KBM-7 (cell line): ENCODE data around the gene KIFC3.
A peak's percentile ranks its signal among the peaks of the same experiment; 100 is the strongest.
"Not testable (repeated sequence)": the region's sequence is repeated elsewhere in the genome, so short reads cannot be mapped to it uniquely, and the experiment has no call there.

Experiments
- DNase-seq: peaks from one replicate; pipeline ENCODE4 v3.0.0-alpha.2; 2015
- in situ Hi-C: fragments of 300-500 bp; cut with MboI; formaldehyde crosslinking; loops from 2 replicates; pipeline ENCODE4 v1.14.3; 2020; ENCODE audit warnings: low sequenced_read_pairs, low pct_unique_long_range_greater_than_20kb, mixed read lengths

The KIFC3 gene

GRCh38 chr16:57720142-57720575 lies 82.1 kb downstream of the KIFC3 start:
- peak; percentile 80 for DNase-seq
- in situ Hi-C loops = no loop called here

- in situ Hi-C loops = no loop called here
- DNase-seq = no peak
Measured at GRCh38 chr16:57714047-57714446, 88.2 kb downstream of the KIFC3 start.

GRCh38 chr16:57713596-57713995 lies 88.7 kb downstream of the KIFC3 start:
- in situ Hi-C loops = no loop called here

GRCh38 chr16:57712569-57712968 lies 89.7 kb downstream of the KIFC3 start:
- DNase-seq, in situ Hi-C loops: not testable (repeated sequence)

More at GRCh38 chr16:57713596-57713995, 88.7 kb downstream of the KIFC3 start:
- no peak for DNase-seq

- in situ Hi-C loops = no loop called here
- no peak for DNase-seq
Measured at GRCh38 chr16:57711993-57712392, 90.3 kb downstream of the KIFC3 start.

GRCh38 chr16:57711346-57711745 lies 90.9 kb downstream of the KIFC3 start:
- in situ Hi-C loops = no loop called here
- no peak for DNase-seq

- no peak for DNase-seq
- in situ Hi-C loops = no loop called here
Measured at GRCh38 chr16:57709663-57710062, 92.6 kb downstream of the KIFC3 start.
